ENCODE results near the gene TMEM19.
"Not testable (repeated sequence)": the region's sequence is repeated elsewhere in the genome, so short reads cannot be mapped to it uniquely, and the experiment has no call there.

- not testable (repeated sequence) for TF ChIP-seq POLR2A, CTCF (IDR thresholded peaks at IDR 0.05)
Measured at GRCh38 chr12:71687172-71687571, 1.3 kb downstream of the TMEM19 start.

Data from lower leg skin (tissue), 3 donors.